GF-D8 (cell line): ENCODE data around the gene PUS10.
"Not testable (repeated sequence)": the region's sequence is repeated elsewhere in the genome, so short reads cannot be mapped to it uniquely, and the experiment has no call there.

Experiments
- DNase-seq: peaks from one replicate; lab custom pipeline; 2025; lab: John Stamatoyannopoulos, UW

The PUS10 gene

GRCh38 chr2:60966507-60967405 lies 51.3 kb downstream of the PUS10 start:
- no peak for DNase-seq

GRCh38 chr2:60965499-60965785 lies 52.6 kb downstream of the PUS10 start:
- no peak for DNase-seq

DNA sequence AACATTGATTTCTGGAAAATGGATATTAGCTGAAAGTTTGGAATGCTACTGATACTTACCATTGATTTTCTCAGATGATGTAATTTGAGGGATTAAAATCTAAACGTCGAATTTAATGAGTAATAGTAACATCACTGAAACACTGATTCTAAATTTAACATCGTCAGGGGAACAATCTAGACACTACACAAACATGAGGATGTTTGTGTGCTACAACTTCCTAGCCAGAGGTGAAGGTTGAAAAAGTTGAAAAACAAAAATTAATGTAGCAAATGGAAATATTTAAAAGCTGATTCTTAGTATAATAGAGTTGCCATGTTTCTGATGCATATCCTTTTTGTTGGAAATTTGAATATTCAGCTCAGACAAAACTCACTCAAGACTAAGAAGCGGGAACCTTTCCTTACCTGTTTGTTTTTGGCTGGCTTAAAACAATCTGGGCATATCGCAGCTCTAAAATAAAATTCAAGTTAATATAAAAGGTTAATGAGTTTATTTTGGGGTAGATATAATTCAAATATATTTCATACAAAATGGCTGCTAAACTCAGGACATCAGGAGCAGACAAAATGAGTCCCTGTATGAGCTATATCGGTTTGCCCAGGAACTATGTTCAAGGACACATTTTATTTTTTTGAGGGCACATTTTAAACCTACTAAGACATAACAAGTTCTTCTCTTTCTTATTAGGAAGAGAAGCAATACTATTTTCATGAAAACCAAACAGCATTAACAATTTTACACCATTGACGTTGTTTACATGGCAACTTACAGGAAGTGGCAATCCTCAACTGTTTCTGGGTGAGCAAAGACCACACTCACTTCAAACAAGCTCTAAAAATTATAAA lies 53.2 kb downstream of the PUS10 start:
- no peak for DNase-seq

DNA sequence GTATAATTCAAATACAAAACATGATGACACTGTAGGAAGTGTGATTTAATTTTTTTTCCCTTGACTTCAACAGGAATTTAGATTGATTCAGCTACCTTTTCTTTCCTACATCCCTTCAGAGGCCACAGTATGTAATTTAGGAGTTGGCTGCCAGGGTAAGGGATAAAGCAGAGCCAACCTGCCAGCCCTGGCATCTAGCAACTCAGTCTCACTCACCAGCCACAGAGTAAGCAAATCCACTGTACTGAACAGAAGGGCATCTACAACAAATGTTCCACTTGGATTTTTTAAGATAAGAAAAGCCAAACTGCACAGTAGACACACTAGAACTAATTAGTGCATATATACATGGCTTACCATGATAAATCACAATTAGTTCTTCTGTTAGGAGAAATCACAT lies 54.9 kb downstream of the PUS10 start:
- DNase-seq = no peak

- no peak for DNase-seq
These were observed 55.5 kb downstream of the PUS10 start for GRCh38 chr2:60962528-60962927.

DNA sequence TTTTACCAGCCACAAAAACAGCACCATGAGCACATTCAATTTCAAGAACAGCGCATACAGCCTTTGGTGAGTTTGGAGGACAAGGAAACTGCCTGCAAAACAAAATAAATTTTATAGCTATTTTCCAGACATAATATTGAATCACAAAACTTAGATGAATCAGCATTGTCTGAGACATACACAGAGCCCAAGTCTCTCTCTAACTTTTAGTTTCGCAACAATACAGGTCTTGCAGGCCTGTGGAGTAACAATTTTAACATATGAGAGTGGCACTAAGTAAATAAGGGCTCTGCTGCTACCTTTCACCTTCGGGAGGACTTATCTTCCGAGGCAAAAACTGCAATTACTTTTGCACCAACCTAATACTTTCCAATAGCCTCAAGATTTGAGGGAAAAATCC lies 56.6 kb downstream of the PUS10 start:
- peak; percentile 8 for DNase-seq

- no peak for DNase-seq
These were observed 57.3 kb downstream of the PUS10 start for GRCh38 chr2:60960706-60961105.

DNA sequence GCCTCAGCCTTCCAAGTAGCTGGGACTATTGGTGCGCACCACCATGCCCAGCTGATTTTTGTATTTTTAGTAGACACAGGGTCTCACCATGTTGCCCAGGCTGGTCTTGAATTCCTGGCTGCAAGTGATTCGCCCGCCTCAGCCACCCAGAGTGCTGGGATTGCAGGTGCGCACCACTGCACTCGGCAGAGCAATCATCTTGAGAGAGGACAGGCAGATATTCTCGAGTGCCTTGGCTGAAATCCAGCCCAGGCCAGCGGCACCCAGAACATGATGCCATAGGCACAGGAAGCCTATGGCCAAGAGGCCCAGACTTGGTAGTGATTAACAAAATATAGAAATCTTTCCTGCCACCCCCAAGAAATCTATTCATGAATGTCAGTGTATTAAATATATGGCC lies 58.6 kb downstream of the PUS10 start:
- no peak for DNase-seq

DNA sequence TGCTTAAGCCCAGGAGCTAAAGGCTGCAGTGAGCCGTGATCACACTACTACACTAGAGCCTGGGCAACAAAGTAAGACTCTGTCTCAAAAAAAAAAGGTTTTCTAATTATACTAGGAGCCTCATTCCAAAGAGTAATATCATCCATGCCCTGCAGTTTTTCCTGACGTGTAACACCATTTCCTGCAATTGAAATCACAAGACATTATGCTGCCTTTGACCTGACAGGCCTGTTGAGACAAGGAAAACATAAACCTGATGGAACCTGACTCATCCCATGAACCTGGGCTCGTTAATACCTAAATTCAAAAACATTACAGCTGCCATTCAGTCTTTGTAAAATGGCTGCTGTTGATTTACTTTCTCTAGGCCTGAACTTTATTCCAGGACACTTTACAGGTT lies 59.3 kb downstream of the PUS10 start:
- DNase-seq = no peak

DNA sequence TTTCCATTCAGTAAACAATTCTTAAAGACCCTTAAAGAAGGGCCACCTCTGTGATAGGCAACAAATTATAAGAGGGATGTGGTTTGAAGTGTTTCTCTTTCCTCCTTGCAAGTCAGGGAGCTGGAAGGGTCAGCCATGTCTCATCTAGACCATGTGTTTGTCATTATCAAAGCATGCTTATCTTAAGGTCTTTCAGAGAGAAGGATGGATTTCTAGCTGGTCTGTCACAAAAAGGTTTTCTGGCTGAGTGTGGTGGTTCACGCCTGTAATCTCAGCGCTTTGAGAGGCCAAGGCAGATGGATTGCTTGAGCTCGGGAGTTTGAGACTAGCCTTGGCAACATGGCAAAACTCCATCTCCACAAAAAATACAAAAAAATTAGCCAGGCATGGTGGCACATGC lies 59.7 kb downstream of the PUS10 start:
- DNase-seq = no peak

DNA sequence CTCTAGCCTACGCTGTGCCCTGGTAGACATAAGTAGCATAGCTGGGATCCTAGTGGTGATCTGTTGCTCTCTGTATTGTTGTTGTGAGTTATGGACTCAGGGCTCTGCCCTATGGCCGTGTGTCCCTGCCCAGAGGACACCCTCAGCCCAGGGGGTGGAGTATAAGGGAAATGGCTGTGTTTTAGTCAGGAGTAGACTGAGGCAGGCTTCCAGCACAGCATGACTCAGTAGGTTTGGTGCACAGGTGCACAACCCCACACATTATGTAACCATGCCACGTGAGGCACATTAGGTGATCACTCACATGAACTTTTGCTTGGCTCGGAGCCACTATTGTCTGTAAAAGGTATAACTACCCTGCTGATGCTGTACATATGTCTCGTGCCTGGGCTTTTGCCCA lies 60.4 kb downstream of the PUS10 start:
- DNase-seq = no peak

- DNase-seq = no peak
These were observed 60.8 kb downstream of the PUS10 start for GRCh38 chr2:60957224-60957623.

DNA sequence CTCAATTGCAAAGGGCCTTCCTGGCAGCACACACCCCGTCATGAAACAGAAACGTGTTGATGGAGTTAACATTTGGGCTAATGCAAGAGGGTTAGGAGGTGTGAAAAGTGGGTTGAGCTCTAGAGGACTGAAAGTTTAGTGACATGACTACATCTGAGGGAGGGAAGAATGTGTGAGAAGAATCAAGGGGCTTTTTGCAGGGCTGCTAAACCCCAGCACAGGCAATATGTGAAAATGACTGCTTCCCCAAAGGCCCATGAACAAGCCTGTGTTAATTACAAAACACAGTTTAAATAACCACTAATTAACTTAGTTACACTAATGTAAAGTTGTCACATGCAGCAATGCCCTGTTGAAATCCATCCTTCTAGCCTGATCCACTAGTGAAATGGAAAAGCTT lies 63.9 kb downstream of the PUS10 start:
- no peak for DNase-seq

- DNase-seq = no peak
These were observed 69.0 kb downstream of the PUS10 start for GRCh38 chr2:60948926-60949579.

DNA sequence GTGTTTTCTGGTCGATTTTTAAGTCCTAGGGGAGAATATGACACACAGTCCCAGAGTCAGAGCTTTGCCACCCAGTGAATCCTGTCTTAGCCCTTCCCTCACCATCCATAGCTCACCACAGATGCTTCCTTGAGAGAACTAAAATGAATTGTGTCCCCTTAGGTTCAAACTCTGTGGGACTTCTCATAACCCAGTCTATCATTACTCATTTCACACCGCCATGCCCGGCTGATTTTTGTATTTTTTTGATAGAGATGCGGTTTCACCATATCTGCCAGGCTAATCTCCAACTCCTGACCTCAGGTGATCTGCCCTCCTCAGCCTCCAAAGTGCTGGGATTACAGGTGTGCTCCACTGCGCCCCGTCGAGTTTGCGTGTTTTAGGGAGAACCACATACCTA lies 69.9 kb downstream of the PUS10 start:
- DNase-seq = no peak

DNA sequence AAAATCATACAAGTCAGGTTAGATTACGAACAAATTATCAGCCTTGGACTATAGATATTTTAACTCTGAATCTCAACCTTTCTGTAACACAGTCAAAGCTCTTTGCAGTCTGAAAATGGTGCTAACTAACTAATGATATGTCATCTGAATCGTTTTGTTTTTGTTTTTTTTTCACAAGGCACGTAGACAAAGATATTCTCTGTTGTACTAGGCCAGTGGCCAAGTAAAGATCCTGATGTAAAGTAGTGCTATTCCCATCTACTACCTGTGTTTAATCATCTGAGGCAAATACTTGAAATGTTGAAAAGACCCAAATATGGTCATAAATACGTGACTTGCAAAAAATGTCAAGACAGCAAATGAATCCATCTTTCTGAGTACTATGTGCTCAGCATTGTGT lies 71.0 kb downstream of the PUS10 start:
- DNase-seq = no peak

GRCh38 chr2:60945341-60945740 lies 72.7 kb downstream of the PUS10 start:
- no peak for DNase-seq

DNA sequence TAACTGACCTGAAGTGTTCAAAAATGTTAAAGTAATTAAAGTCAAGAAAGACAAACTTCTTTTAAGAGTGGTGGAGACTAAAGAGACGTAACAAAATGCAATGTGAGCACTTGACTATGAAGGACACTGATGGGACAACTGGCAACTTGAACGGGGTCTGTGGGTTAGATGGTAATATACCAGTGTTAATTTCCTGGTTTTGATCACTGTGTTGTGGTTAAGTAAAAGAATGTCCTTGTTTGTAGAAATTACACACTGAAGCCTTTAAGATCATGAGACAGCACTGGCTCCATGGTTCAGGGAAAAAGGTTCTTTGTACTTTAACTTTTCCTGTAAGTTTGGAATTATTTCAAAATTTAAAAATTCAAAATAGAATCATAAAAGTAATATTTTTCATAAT lies 78.4 kb downstream of the PUS10 start:
- DNase-seq = no peak

GRCh38 chr2:60938301-60938700 lies 79.8 kb downstream of the PUS10 start:
- no peak for DNase-seq

GRCh38 chr2:60936757-60937156 lies 81.3 kb downstream of the PUS10 start:
- no peak for DNase-seq

- DNase-seq = no peak
These were observed 83.8 kb downstream of the PUS10 start for GRCh38 chr2:60934165-60934722.

- DNase-seq = no peak
These were observed 85.1 kb downstream of the PUS10 start for GRCh38 chr2:60932954-60933353.

DNA sequence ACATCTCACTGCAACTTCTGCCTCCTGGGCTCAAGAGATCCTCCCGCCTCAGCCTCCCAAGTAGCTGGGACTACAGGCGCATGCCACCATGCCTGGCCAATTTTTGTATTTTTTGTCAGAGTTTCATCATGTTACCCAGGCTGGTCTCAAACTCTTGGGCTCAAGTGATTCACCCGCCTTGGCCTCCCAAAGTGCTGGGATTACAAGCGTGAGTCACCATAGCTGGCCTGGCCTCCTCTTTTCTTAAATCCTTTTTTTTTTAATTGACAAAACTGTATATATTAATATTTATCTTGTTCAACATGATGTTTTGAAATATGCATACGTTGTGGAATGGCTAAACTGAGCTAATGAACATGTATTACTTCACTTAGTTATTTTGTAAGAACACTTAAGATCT lies 86.0 kb downstream of the PUS10 start:
- DNase-seq = not testable (repeated sequence)
